ENCODE data around the gene CDC27. TPM values are rescaled to one million over a fixed set of nuclear protein-coding genes. Genes with fewer than 3 reads are reported as not detected.
A peak's percentile ranks its signal among the peaks of the same experiment; 100 is the strongest.

CDC27 gene
- total RNA-seq, 8 experiments from 2014 or later = 32.6 to 72.2 (median 53.3) TPM

DNA sequence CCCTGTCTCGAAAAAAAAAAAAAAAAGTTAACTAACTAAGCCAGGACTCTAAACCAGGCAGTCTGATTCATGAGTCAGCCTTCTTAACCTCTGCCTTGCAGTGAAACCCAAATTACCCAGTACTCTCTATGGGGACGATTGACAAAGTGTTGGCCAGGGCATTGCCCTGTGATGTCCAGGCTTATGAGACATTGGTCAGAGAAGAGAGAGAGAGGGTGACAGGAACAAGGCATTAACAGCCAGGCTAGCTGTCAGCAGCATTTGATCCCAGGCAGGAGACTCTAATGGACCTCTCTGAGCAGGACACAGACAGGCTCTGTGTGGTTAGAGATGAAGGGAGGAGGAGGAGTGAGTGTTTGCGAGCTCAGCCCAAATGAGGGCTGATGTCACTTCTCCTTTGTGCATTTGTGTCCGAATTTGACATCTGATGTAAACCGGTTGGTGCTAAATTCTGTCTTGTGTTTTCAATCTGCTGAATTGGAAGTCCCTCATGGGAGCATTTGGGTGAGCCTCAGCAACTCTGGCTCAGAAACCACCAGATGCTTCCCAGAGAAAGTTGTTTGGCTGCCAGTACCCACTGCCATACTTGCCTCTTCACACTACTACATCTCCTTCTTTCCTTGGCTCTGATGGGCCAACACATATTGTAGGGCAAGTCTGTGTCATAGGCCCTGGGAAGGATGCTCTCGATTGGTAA is 15.8 kb upstream of the CDC27 start:
- WGBS, 10 experiments = 11 to 100% (median 60%) methylated on average over 1 to 4 of the region's 6 CpGs
- peak in 7 of 8 experiments; percentile 23 to 79 (median 50) for ATAC-seq (replicated peaks in 6 of 8)
- peaks cover 0 to 4% of the 10 kb centered on the region in 2 donors for H3K4me1 ChIP-seq (replicated peaks in 1 of 2)
- no peak overlapping the region for H3K4me3 ChIP-seq
- H3K27ac ChIP-seq = no peak overlapping the region
- in situ Hi-C loops (cut with MboI; ENCODE audit: low pct_unique_long_range_greater_than_20kb in 2 of 9, low sequenced_read_pairs in 9 of 9, unreplicated experiment in 9 of 9) = loop anchor here in 1 of 9 experiments (25.0 kb wide), 1 partner anchor 107 kb away; the partner anchor contains the start of gene EFCAB13

DNA sequence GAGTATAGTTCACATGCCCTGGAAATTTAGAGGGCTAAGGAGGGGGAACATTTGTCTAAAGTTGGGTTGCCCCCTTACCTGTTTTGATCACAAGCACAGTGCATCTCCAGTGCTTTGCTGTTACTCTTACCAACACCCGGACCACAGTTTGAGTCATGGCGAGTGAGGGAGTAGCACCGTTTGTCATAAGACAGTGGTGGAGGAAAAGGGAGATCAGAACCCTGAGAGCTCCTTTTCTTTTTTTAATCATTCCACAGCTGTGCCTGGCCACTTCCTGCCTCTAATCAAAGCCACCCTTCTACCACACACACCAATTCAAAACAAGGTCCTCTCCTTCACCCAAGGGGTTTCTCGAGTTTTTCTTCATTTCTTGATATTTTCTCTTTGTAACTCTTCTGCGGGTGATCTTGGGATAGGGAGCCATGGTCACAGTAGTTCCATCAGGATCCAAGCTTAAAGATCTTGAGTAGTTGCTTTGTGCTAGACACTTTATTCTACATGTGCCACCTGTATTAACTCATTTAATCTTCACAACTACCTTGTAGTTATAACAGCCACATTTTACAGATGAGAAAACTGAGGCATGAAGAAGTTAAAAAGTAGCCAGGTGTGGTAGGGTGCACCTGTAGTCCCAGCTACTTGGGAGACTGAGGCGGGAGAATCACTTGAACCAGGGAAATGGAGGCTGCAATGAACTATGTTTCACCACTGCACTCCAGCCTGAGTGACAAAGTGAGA is 15.1 kb upstream of the CDC27 start:
- 0 to 100% (median 80%) methylated on average over 1 to 4 of the region's 6 CpGs; no CpG with 5 or more reads in 3 of the 10 experiments for WGBS, 10 experiments
- peak in 1 of 8 experiments; percentile 15 for ATAC-seq (replicated peaks in 6 of 8)
- in situ Hi-C loops (cut with MboI; ENCODE audit: low pct_unique_long_range_greater_than_20kb in 2 of 9, low sequenced_read_pairs in 9 of 9, unreplicated experiment in 9 of 9) = loop anchor here in 1 of 9 experiments (25.0 kb wide), 1 partner anchor 108 kb away; the partner anchor contains the start of gene EFCAB13
- peaks cover 0 to 4% of the 10 kb centered on the region in 2 donors for H3K4me1 ChIP-seq (replicated peaks in 1 of 2)
- no peak overlapping the region for H3K27ac ChIP-seq
- H3K4me3 ChIP-seq = no peak overlapping the region

DNA sequence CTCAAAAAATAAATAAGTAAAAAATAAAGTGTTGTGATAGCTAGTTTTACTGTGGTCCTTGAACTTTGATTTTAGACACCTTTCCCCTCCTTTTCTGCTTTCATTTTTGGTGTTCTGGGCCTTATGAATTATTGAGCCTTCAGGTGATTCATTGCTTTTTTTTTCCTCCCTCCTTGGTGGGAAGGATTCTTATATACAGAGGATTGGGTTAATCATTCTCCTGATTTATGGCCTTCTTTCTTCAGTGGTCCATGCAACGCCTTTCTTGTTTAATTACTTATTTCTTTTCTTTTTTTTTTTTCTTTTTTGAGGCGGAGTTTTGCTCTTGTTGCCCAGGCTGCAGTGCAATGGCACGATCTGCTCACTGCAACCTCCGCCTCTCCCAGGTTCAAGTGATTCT is 12.1 kb upstream of the CDC27 start:
- Histone ChIP-seq H3K27ac (no peak overlapping the region), H3K4me1 (replicated peaks in 1 of 2) (peaks cover 0 to 4% of the 10 kb centered on the region in 2 donors), H3K4me3 (no peak overlapping the region)
- 22 to 79% (median 43%) methylated on average over 2 to 4 of the region's 4 CpGs; no CpG with 5 or more reads in 1 of the 10 experiments for WGBS, 10 experiments
- ATAC-seq (replicated peaks in 6 of 8) = no peak
- in situ Hi-C loops (cut with MboI; ENCODE audit: low pct_unique_long_range_greater_than_20kb in 2 of 9, low sequenced_read_pairs in 9 of 9, unreplicated experiment in 9 of 9) = loop anchor here in 1 of 9 experiments (25.0 kb wide), 1 partner anchor 111 kb away; the partner anchor contains the start of gene EFCAB13

DNA sequence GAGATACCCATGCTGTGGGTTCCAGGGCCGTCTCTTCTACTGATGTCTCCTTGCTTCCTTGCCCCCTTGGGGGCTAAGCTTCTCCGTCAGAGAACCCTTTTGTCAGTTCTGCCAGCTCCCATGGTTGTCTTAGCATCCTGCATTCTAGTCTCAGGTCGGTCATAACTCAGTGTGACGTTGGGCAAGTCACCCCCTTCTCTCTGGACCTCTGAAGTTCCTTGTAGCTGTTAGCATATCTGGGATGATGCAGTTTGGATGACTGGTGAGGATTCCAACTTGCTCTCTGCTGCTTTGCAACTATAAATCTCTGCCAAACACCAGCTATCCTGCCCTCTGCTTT is 11.2 kb upstream of the CDC27 start:
- H3K4me1 ChIP-seq (replicated peaks in 1 of 2) = peaks cover 0 to 4% of the 10 kb centered on the region in 2 donors
- in situ Hi-C loops (cut with MboI; ENCODE audit: low pct_unique_long_range_greater_than_20kb in 2 of 9, low sequenced_read_pairs in 9 of 9, unreplicated experiment in 9 of 9) = loop anchor here in 1 of 9 experiments (25.0 kb wide), 1 partner anchor 112 kb away; the partner anchor contains the start of gene EFCAB13
- no peak for ATAC-seq (replicated peaks in 6 of 8)
- 67 to 100% (median 75%) methylated on average over 1 to 4 of the region's 4 CpGs; no CpG with 5 or more reads in 3 of the 10 experiments for WGBS, 10 experiments
- H3K4me3 ChIP-seq = no peak overlapping the region
- no peak overlapping the region for H3K27ac ChIP-seq

DNA sequence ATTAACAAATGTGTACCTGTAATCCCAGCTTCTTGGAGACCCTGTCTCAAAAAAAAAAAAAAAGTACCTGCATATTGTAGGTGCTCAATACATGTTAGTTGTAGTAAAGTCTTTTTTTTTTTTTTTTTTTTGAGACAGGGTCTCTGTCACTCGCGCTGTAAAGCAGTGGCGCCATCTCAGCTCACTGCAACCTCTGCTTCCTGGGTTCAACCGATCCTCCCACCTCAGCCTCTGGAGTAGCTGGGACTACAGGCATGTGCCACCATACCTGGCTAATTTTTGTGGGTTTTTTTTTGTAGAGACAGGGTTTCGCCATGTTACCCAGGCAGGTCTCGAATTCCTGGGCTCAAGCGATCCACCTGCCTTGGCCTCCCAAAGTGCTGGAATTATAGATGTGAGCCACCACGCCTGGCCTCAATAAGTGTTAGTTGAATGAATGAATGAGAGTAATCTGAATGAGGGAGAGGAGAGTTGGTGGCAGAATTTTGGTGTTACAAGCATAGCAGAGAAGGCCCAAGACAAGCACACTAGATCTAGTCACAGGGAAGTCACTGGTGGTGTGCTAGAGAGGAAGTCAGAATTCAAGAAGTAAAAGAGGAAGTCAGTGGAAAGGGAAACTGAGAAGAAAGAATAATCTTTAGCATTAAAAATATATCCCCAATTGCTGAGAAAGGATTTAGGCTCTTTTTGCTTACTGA is 10.7 kb upstream of the CDC27 start:
- in situ Hi-C loops (cut with MboI; ENCODE audit: low pct_unique_long_range_greater_than_20kb in 2 of 9, low sequenced_read_pairs in 9 of 9, unreplicated experiment in 9 of 9) = loop anchor here in 1 of 9 experiments (25.0 kb wide), 1 partner anchor 113 kb away; the partner anchor contains the start of gene EFCAB13
- 77 to 100% (median 94%) methylated on average over 1 to 7 of the region's 8 CpGs; no CpG with 5 or more reads in 2 of the 10 experiments for WGBS, 10 experiments
- Histone ChIP-seq H3K4me3 (no peak overlapping the region), H3K27ac (no peak overlapping the region), H3K4me1 (replicated peaks in 1 of 2) (peaks cover 0 to 1% of the 10 kb centered on the region in 2 donors)
- ATAC-seq (replicated peaks in 6 of 8) = no peak

DNA sequence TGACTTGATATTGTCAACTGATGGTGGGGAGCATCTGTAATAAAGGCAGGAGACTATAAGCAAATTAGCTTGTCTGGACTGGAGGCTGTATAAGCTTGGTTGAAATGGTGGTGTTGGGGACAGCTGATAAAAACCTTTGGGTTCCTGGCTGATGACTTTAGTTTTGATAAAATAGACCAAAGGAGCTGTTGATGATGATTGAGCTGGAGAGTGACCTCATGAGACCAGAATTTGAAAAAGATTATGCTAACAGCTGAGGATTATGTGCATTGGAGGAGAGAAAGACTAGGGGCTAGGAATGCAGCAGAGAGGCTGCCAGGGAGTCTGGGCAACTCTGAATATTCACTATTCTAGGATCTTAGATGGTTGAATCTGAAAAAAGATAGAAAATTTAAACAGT is 8.7 kb upstream of the CDC27 start:
- in situ Hi-C loops (cut with MboI; ENCODE audit: low pct_unique_long_range_greater_than_20kb in 2 of 9, low sequenced_read_pairs in 9 of 9, unreplicated experiment in 9 of 9) = no loop called here
- H3K4me1 ChIP-seq (replicated peaks in 1 of 2) = no peaks in the 10 kb centered on the region
- H3K27ac ChIP-seq = no peak overlapping the region
- peak in 5 of 8 experiments; percentile 27 to 100 (median 88) for ATAC-seq (replicated peaks in 6 of 8)
- no peak overlapping the region for H3K4me3 ChIP-seq

DNA sequence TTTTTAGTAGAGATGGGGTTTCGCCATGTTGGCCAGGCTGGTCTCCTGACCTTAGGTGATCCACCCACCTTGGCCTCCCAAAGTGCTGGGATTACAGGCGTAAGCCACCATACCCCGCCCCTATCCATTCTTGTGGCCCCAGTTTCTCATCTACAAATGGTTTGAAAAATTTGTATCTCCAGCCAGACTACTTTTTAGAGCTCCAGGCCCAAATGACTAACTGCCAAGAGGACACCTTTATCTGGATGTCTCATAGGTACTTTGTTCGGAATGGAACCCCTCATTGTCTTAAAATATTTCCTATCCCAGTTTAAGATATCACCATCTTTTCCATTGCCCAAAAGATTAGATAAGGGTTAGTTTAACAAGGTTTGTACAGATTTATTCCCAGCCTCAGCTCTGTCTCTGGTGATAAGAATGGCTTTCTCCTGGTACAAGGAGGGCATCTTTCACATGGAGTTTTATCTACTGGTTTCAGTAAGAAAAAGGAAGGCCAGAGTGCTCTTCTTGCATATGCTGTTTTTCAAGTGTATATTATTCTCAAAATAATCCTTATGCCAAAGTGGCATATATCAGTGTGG is 4.9 kb upstream of the CDC27 start:
- 82 to 100% (median 91%) methylated on average over 1 to 4 of the region's 4 CpGs; no CpG with 5 or more reads in 3 of the 10 experiments for WGBS, 10 experiments
- no peaks in the 10 kb centered on the region for H3K4me1 ChIP-seq (replicated peaks in 1 of 2)
- in situ Hi-C loops (cut with MboI; ENCODE audit: low pct_unique_long_range_greater_than_20kb in 2 of 9, low sequenced_read_pairs in 9 of 9, unreplicated experiment in 9 of 9) = no loop called here

DNA sequence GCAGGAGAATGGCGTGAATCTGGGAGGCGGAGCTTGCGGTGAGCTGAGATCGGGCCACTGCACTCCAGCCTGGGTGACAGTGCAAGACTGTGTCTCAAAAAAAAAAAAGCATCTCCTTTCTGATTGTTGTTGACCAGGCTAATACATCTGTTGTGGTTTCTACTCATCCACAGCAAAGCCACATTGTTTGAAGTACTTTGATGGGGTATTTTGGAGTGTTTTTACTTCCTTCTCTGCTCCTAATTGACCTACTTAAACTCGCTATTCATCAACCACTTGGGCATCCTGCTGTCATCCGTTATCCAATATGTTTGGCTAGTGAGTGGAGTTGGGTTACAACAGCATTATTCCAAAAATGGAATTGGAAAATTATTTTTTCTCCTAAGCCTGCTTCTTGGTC is 3.5 kb upstream of the CDC27 start:
- in situ Hi-C loops (cut with MboI; ENCODE audit: low pct_unique_long_range_greater_than_20kb in 2 of 9, low sequenced_read_pairs in 9 of 9, unreplicated experiment in 9 of 9) = no loop called here
- Histone ChIP-seq H3K4me1 (replicated peaks in 1 of 2) (peaks cover 0 to 6% of the 10 kb centered on the region in 2 donors), H3K4me3 (no peak overlapping the region), H3K27ac (no peak overlapping the region)
- no peak for ATAC-seq (replicated peaks in 6 of 8)
- WGBS, 10 experiments = 20 to 100% (median 81%) methylated on average over 1 to 4 of the region's 6 CpGs; no CpG with 5 or more reads in 2 of the 10 experiments

More for the DNA sequence above, 4.9 kb upstream of the CDC27 start:
- ATAC-seq (replicated peaks in 6 of 8) = no peak
- Histone ChIP-seq H3K27ac (no peak overlapping the region), H3K4me3 (no peak overlapping the region)

DNA sequence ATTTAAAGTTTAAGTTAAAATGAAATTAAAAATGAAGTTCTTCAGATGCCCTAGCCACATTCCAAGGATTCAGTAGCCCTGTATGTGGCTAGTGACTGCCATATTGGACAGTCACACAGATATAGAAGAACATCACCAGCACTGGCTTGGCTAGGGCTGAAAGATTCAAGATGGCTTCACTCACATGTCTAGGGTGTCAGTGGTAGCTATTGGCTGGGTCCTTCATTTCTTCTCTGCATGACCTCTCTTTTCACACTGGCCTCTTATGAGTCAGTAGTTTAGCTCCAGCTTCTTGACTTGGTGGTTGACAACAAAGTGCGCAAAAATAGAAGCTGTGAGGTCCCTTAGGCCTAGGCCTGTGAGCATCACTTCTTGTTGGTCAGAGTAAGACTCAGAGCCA is 1.7 kb upstream of the CDC27 start:
- in situ Hi-C loops (cut with MboI; ENCODE audit: low pct_unique_long_range_greater_than_20kb in 2 of 9, low sequenced_read_pairs in 9 of 9, unreplicated experiment in 9 of 9) = no loop called here
- ATAC-seq (replicated peaks in 6 of 8) = no peak
- WGBS, 10 experiments = 89 to 100% (median 100%) methylated on average over 1 of the region's 1 CpG; no CpG with 5 or more reads in 3 of the 10 experiments
- no peak overlapping the region for H3K27ac ChIP-seq
- H3K4me1 ChIP-seq (replicated peaks in 1 of 2) = peaks cover 0 to 11% of the 10 kb centered on the region in 2 donors
- no peak overlapping the region for H3K4me3 ChIP-seq

DNA sequence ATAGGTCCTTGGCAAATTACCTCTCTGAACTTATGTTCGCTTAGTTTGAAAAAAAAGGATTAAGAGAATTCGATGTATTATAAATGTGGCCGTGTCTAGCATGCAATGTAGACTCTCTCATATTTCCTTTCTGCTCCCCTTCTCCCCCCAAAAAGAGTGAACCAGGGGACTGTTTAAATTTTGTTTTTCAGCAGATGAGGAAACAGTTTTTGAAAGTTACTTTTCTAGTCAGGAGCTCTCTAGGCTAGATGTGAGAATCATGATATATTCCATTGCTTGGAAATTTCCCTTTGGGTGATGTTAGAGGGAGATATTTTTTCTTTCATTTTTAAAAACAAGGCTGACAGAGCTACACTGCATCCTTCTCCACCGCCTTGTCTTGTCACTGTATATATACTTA is 1.1 kb upstream of the CDC27 start:
- Histone ChIP-seq H3K27ac (no peak overlapping the region), H3K4me3 (no peak overlapping the region), H3K4me1 (replicated peaks in 1 of 2) (peaks cover 0 to 11% of the 10 kb centered on the region in 2 donors)
- in situ Hi-C loops (cut with MboI; ENCODE audit: low pct_unique_long_range_greater_than_20kb in 2 of 9, low sequenced_read_pairs in 9 of 9, unreplicated experiment in 9 of 9) = no loop called here
- ATAC-seq (replicated peaks in 6 of 8) = no peak
- 86 to 100% (median 94%) methylated on average over 2 to 4 of the region's 4 CpGs for WGBS, 10 experiments

DNA sequence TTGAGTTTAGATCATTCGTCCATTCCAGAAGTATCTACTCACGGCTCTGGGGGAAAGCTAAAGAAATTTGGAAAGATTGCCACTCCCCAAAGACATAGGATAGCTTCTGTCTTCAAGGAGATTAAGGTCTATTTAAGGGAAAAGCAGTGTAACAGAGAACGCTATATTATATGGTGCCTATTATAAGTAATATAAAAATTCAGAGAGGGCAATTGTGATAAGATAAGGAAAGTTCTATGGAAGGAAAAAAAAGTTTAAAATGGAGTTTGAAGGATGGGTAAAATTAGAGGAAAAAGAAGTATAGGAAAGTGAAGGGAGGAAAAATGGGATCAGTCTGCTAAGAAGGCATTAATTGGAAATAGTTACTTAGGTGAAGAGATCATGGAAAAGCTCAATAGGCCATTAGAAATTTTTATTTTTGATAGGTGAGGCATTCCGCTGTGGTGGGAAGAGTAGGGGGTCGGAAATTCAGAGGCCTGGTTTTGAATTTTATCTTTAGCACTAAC is 690 bp upstream of the CDC27 start:
- peaks cover 0 to 11% of the 10 kb centered on the region in 2 donors for H3K4me1 ChIP-seq (replicated peaks in 1 of 2)
- 32 to 83% (median 53%) methylated on average over 3 to 5 of the region's 5 CpGs for WGBS, 10 experiments
- in situ Hi-C loops (cut with MboI; ENCODE audit: low pct_unique_long_range_greater_than_20kb in 2 of 9, low sequenced_read_pairs in 9 of 9, unreplicated experiment in 9 of 9) = no loop called here
- peak overlapping the region; percentile 54 to 96 (median 75) for H3K4me3 ChIP-seq
- ATAC-seq (replicated peaks in 6 of 8) = peak in 3 of 8 experiments; percentile 0 to 5 (median 1)
- no peak overlapping the region for H3K27ac ChIP-seq

DNA sequence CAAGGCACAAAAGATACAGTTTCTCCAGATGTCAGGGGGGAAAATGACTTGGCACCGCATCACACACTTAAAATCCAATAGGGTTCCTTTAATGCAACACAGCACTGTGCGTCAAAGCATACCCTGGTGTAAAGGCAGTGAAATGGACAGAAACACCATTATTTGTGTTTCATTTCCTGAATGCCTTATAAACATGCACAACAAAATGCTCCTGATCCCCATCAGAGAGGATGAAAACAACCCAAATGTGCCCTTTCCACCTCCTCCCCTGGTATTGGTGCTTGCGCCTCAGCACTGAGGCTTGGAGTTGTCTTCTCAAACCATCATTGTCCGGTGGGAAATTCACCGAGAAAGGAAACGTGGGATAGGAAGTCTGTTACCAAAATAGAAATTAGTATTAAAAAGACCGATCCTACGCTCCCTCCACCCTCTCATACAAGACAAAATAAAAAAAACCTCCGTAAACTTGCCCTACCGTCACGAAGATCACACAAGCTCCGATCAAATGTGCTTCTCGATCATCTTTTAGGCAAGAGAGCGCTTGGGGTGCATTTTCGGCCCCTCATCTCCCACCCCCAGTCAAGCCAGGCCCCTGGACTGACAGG is 722 bp downstream of the CDC27 start:
- WGBS, 10 experiments = 0 to 17% (median 0%) methylated on average over 1 to 11 of the region's 15 CpGs; no CpG with 5 or more reads in 1 of the 10 experiments
- in situ Hi-C loops (cut with MboI; ENCODE audit: low pct_unique_long_range_greater_than_20kb in 2 of 9, low sequenced_read_pairs in 9 of 9, unreplicated experiment in 9 of 9) = no loop called here
- ATAC-seq (replicated peaks in 6 of 8) = no peak

More for the DNA sequence above, 722 bp downstream of the CDC27 start:
- Histone ChIP-seq H3K4me1 (replicated peaks in 1 of 2) (peaks cover 0 to 11% of the 10 kb centered on the region in 2 donors), H3K27ac (peak overlapping the region; percentile 89 to 90), H3K4me3 (peak overlapping the region; percentile 54 to 96 (median 75))

Data from motor neuron (in vitro differentiated cells).